ENCODE measurements around the gene OR4D1. TPM values are rescaled to one million over a fixed set of nuclear protein-coding genes. Genes with fewer than 3 reads are reported as not detected.

OR4D1 gene
- total RNA-seq, 1 donor from 2014 or later, result not detected

GRCh38 chr17:58204796-58205195 is 56.6 kb downstream of the OR4D1 start:
- H3K27me3 ChIP-seq (ENCODE audit: insufficient read depth, low read length), result no peaks in the 10 kb centered on the region
- peaks cover 6% of the 10 kb centered on the region for H3K27me3 Mint-ChIP-seq (ENCODE audit: low read depth, unreplicated experiment)
- no peaks in the 10 kb centered on the region for H3K36me3 ChIP-seq (ENCODE audit: insufficient read depth, low read length)
- no peak overlapping the region for H3K27ac Mint-ChIP-seq (ENCODE audit: unreplicated experiment)
- H3K4me3 Mint-ChIP-seq (ENCODE audit: unreplicated experiment), result no peak overlapping the region
- H3K9me3 Mint-ChIP-seq (ENCODE audit: unreplicated experiment), result no peaks in the 10 kb centered on the region
- no peak overlapping the region for H2AFZ ChIP-seq (ENCODE audit: low read depth, low read length)
- H3K4me1 ChIP-seq (ENCODE audit: insufficient read depth, low read length), result no peaks in the 10 kb centered on the region
- H3K4me3 ChIP-seq (ENCODE audit: insufficient read depth, low read depth, low read length), result no peak overlapping the region
- no peak for TF ChIP-seq EZH2 (IDR thresholded peaks at IDR 0.05; ENCODE audit: insufficient read depth, low read length)
- TF ChIP-seq, protein P1, sequence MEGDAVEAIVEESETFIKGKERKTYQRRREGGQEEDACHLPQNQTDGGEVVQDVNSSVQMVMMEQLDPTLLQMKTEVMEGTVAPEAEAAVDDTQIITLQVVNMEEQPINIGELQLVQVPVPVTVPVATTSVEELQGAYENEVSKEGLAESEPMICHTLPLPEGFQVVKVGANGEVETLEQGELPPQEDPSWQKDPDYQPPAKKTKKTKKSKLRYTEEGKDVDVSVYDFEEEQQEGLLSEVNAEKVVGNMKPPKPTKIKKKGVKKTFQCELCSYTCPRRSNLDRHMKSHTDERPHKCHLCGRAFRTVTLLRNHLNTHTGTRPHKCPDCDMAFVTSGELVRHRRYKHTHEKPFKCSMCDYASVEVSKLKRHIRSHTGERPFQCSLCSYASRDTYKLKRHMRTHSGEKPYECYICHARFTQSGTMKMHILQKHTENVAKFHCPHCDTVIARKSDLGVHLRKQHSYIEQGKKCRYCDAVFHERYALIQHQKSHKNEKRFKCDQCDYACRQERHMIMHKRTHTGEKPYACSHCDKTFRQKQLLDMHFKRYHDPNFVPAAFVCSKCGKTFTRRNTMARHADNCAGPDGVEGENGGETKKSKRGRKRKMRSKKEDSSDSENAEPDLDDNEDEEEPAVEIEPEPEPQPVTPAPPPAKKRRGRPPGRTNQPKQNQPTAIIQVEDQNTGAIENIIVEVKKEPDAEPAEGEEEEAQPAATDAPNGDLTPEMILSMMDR (IDR thresholded peaks at IDR 0.05; ENCODE audit: insufficient read depth, low read depth, low read length), result no peak
- peaks cover 10% of the 10 kb centered on the region for H3K36me3 Mint-ChIP-seq (ENCODE audit: low read depth, unreplicated experiment)
- no peaks in the 10 kb centered on the region for H4K20me1 ChIP-seq (ENCODE audit: insufficient read depth, low read length)
- no peak for DNase-seq (ENCODE audit: low read depth)
- FAIRE-seq, result no peak
- no peaks in the 10 kb centered on the region for H3K9me3 ChIP-seq (ENCODE audit: insufficient read depth, low read depth, low read length)
- no peaks in the 10 kb centered on the region for H3K4me1 Mint-ChIP-seq (ENCODE audit: low read depth, unreplicated experiment)
- no peak overlapping the region for H3K9ac ChIP-seq (ENCODE audit: low read length)
- no peaks in the 10 kb centered on the region for H3K79me2 ChIP-seq (ENCODE audit: insufficient read depth, low read length)
- no peak overlapping the region for H3K27ac ChIP-seq (ENCODE audit: low read depth, low read length)
- H3K4me2 ChIP-seq (ENCODE audit: low read length), result no peak overlapping the region

- H4K20me1 ChIP-seq (ENCODE audit: insufficient read depth, low read length), result no peaks in the 10 kb centered on the region
Observed at GRCh38 chr17:58205936-58206335, 57.8 kb downstream of the OR4D1 start.

GRCh38 chr17:58207451-58207850 is 59.3 kb downstream of the OR4D1 start:
- DNase-seq (ENCODE audit: low read depth), result no peak
- H3K4me2 ChIP-seq (ENCODE audit: low read length), result no peak overlapping the region
- H3K9me3 ChIP-seq (ENCODE audit: insufficient read depth, low read depth, low read length), result no peaks in the 10 kb centered on the region
- Mint-ChIP-seq H3K27me3 (ENCODE audit: low read depth, unreplicated experiment) (no peaks in the 10 kb centered on the region), H3K27ac (ENCODE audit: unreplicated experiment) (no peak overlapping the region), H3K4me1 (ENCODE audit: low read depth, unreplicated experiment) (no peaks in the 10 kb centered on the region), H3K4me3 (ENCODE audit: unreplicated experiment) (no peak overlapping the region), H3K9me3 (ENCODE audit: unreplicated experiment) (no peaks in the 10 kb centered on the region), H3K36me3 (ENCODE audit: low read depth, unreplicated experiment) (peaks cover 21% of the 10 kb centered on the region)
- H3K79me2 ChIP-seq (ENCODE audit: insufficient read depth, low read length), result no peaks in the 10 kb centered on the region
- H3K9ac ChIP-seq (ENCODE audit: low read length), result no peak overlapping the region
- no peaks in the 10 kb centered on the region for H3K4me1 ChIP-seq (ENCODE audit: insufficient read depth, low read length)
- no peak for TF ChIP-seq EZH2 (IDR thresholded peaks at IDR 0.05; ENCODE audit: insufficient read depth, low read length)
- TF ChIP-seq, protein P1 (IDR thresholded peaks at IDR 0.05; ENCODE audit: insufficient read depth, low read depth, low read length), result no peak
- H3K27ac ChIP-seq (ENCODE audit: low read depth, low read length), result no peak overlapping the region
- FAIRE-seq, result no peak
- peaks cover 6% of the 10 kb centered on the region for H3K36me3 ChIP-seq (ENCODE audit: insufficient read depth, low read length)
- no peak overlapping the region for H2AFZ ChIP-seq (ENCODE audit: low read depth, low read length)
- H4K20me1 ChIP-seq (ENCODE audit: insufficient read depth, low read length), result no peaks in the 10 kb centered on the region
- H3K4me3 ChIP-seq (ENCODE audit: insufficient read depth, low read depth, low read length), result no peak overlapping the region
- H3K27me3 ChIP-seq (ENCODE audit: insufficient read depth, low read length), result no peaks in the 10 kb centered on the region

More at GRCh38 chr17:58205936-58206335, 57.8 kb downstream of the OR4D1 start:
- TF ChIP-seq, protein P1 (IDR thresholded peaks at IDR 0.05; ENCODE audit: insufficient read depth, low read depth, low read length), result no peak
- TF ChIP-seq EZH2 (IDR thresholded peaks at IDR 0.05; ENCODE audit: insufficient read depth, low read length), result no peak
- Histone ChIP-seq H3K9ac (ENCODE audit: low read length) (no peak overlapping the region), H3K4me3 (ENCODE audit: insufficient read depth, low read depth, low read length) (no peak overlapping the region), H2AFZ (ENCODE audit: low read depth, low read length) (no peak overlapping the region), H3K4me1 (ENCODE audit: insufficient read depth, low read length) (no peaks in the 10 kb centered on the region), H3K27ac (ENCODE audit: low read depth, low read length) (no peak overlapping the region), H3K27me3 (ENCODE audit: insufficient read depth, low read length) (no peaks in the 10 kb centered on the region), H3K79me2 (ENCODE audit: insufficient read depth, low read length) (no peaks in the 10 kb centered on the region), H3K9me3 (ENCODE audit: insufficient read depth, low read depth, low read length) (no peaks in the 10 kb centered on the region), H3K36me3 (ENCODE audit: insufficient read depth, low read length) (peaks cover 2% of the 10 kb centered on the region), H3K4me2 (ENCODE audit: low read length) (no peak overlapping the region)
- Mint-ChIP-seq H3K27ac (ENCODE audit: unreplicated experiment) (no peak overlapping the region), H3K9me3 (ENCODE audit: unreplicated experiment) (no peaks in the 10 kb centered on the region), H3K4me3 (ENCODE audit: unreplicated experiment) (no peak overlapping the region), H3K4me1 (ENCODE audit: low read depth, unreplicated experiment) (no peaks in the 10 kb centered on the region), H3K27me3 (ENCODE audit: low read depth, unreplicated experiment) (no peaks in the 10 kb centered on the region), H3K36me3 (ENCODE audit: low read depth, unreplicated experiment) (peaks cover 21% of the 10 kb centered on the region)
- no peak for FAIRE-seq
- DNase-seq (ENCODE audit: low read depth), result no peak
